IMR-90 (cell line): ENCODE measurements around the gene APEX1. TPM values are rescaled to one million over a fixed set of nuclear protein-coding genes. Genes with fewer than 3 reads are reported as not detected.

Experiments
- ATAC-seq: fragments of 200-7000 bp; cut with Tn5 transposase; 2 replicates; pipeline ENCODE4 v1.9.1; 2020; ENCODE audit warnings: low read depth, mild to moderate bottlenecking, moderate library complexity
- BruUV-seq: library from RNA; stranded (reverse); fragments of 400-500 nt; replicated peaks from 2 replicates; lab custom pipeline; 2021; lab: Mats Ljungman, UMichigan
- CTCF ChIA-PET: fragments of 300-600 bp; formaldehyde crosslinking; extraction: SDS; loops from one replicate; lab custom pipeline; 2021; ENCODE audit warnings: antibody characterized with exemption; lab: Yijun Ruan, JAX
- POLR2A ChIA-PET: fragments of 300-600 bp; sonication (Branson Sonifier 250); formaldehyde crosslinking; loops from one replicate; lab custom pipeline; 2022; ENCODE audit warnings: antibody characterized with exemption; ENCODE audit not compliant: unreplicated experiment; lab: Charles Lee
- DNase-seq: peaks from one replicate; pipeline ENCODE4 v3.0.0; 2013
- H2AFZ ChIP-seq: replicated peaks from 2 replicates; pipeline ENCODE3; 2013; ENCODE audit warnings: low read length, mild to moderate bottlenecking; ENCODE audit not compliant: poor library complexity
- H2AK5ac ChIP-seq: 2 replicates; pipeline ENCODE4 v1.6.1; 2013; ENCODE audit warnings: low read depth, low read length, inconsistent platforms
- H2AK9ac ChIP-seq: replicated peaks from 2 replicates; pipeline ENCODE3; 2013; ENCODE audit warnings: mild to moderate bottlenecking, low read depth, low read length, moderate library complexity; ENCODE audit not compliant: poor library complexity
- H2BK120ac ChIP-seq: 2 replicates; pipeline ENCODE4 v1.6.1; 2013; ENCODE audit warnings: low read depth, low read length, inconsistent platforms
- H2BK15ac ChIP-seq: 3 replicates; pipeline ENCODE4 v1.6.1; 2013; ENCODE audit warnings: low read depth, low read length, inconsistent platforms
- H2BK20ac ChIP-seq: 2 replicates; pipeline ENCODE4 v1.6.1; 2013; ENCODE audit warnings: low read depth, mild to moderate bottlenecking, inconsistent platforms, low read length, moderate library complexity
- H2BK5ac ChIP-seq: 2 replicates; pipeline ENCODE4 v1.6.1; 2013; ENCODE audit warnings: mild to moderate bottlenecking, low read depth, low read length, inconsistent platforms; ENCODE audit not compliant: poor library complexity, severe bottlenecking
- H3K14ac ChIP-seq: replicated peaks from 2 replicates; pipeline ENCODE4 v1.6.1; 2013; ENCODE audit warnings: low read depth, low read length, inconsistent platforms
- H3K18ac ChIP-seq: 2 replicates; pipeline ENCODE4 v1.6.1; 2013; ENCODE audit warnings: low read depth, low read length, control low read depth
- H3K23ac ChIP-seq: 2 replicates; pipeline ENCODE4 v1.6.1; 2013; ENCODE audit warnings: low read depth, low read length, inconsistent platforms
- H3K27ac ChIP-seq: 2 replicates; pipeline ENCODE4 v1.5.1; 2013; ENCODE audit warnings: mild to moderate bottlenecking, control low read depth, low read length; ENCODE audit not compliant: insufficient read depth
- H3K27me3 ChIP-seq: 2 replicates; pipeline ENCODE4 v1.6.1; 2013; ENCODE audit warnings: low read length; ENCODE audit not compliant: control insufficient read depth, insufficient read depth
- H3K36me3 ChIP-seq: 2 replicates; pipeline ENCODE4 v1.6.1; 2013; ENCODE audit warnings: low read length, mixed read lengths; ENCODE audit not compliant: control insufficient read depth, insufficient read depth
- H3K4ac ChIP-seq: 2 replicates; pipeline ENCODE4 v1.6.1; 2013; ENCODE audit warnings: low read depth, low read length, inconsistent platforms
- H3K4me1 ChIP-seq: 2 replicates; pipeline ENCODE4 v1.6.1; 2013; ENCODE audit warnings: low read length, mixed read lengths; ENCODE audit not compliant: control insufficient read depth, insufficient read depth
- H3K4me2 ChIP-seq: 2 replicates; pipeline ENCODE4 v1.6.1; 2013; ENCODE audit warnings: low read depth, mild to moderate bottlenecking, control low read depth, low read length, moderate library complexity
- H3K4me3 ChIP-seq: 2 replicates; pipeline ENCODE4 v1.5.1; 2013; ENCODE audit warnings: low read depth, mild to moderate bottlenecking, control low read depth, low read length, moderate library complexity; ENCODE audit not compliant: insufficient read depth
- H3K56ac ChIP-seq: 2 replicates; pipeline ENCODE4 v1.6.1; 2013; ENCODE audit warnings: low read length, inconsistent platforms; ENCODE audit not compliant: insufficient read depth; ENCODE audit errors: extremely low read depth
- H3K79me1 ChIP-seq, 2 experiments: 2 replicates each; pipeline ENCODE4 v1.6.1; 2013; ENCODE audit warnings: low read length in 2 of 2, inconsistent platforms in 1 of 2, low read depth in 1 of 2
- H3K9ac ChIP-seq: 2 replicates; pipeline ENCODE4 v1.6.1; 2013; ENCODE audit warnings: low read depth, low read length, control low read depth
- H3K9me1 ChIP-seq: 2 replicates; pipeline ENCODE4 v1.6.1; 2013; ENCODE audit warnings: low read length, inconsistent platforms; ENCODE audit not compliant: insufficient read depth
- H3K9me3 ChIP-seq: 2 replicates; pipeline ENCODE4 v1.6.1; 2013; ENCODE audit warnings: low read length; ENCODE audit not compliant: control insufficient read depth, insufficient read depth
- H4K20me1 ChIP-seq: 2 replicates; pipeline ENCODE4 v1.6.1; 2013; ENCODE audit warnings: low read length, inconsistent platforms; ENCODE audit not compliant: insufficient read depth
- H4K5ac ChIP-seq: 2 replicates; pipeline ENCODE4 v1.6.1; 2013; ENCODE audit warnings: mild to moderate bottlenecking, low read depth, low read length, control low read depth
- H4K8ac ChIP-seq, 2 experiments: 2 replicates each; pipeline ENCODE4 v1.6.1; 2013; ENCODE audit warnings: low read depth in 2 of 2, low read length in 2 of 2, control low read depth in 1 of 2, inconsistent platforms in 1 of 2
- H4K91ac ChIP-seq: 2 replicates; pipeline ENCODE4 v1.6.1; 2013; ENCODE audit warnings: low read depth, low read length, inconsistent platforms; ENCODE audit not compliant: insufficient read depth
- CEBPB ChIP-seq: IDR thresholded peaks from 2 replicates; pipeline ENCODE4 v1.6.1; 2012; ENCODE audit warnings: low read depth, low read length, improper control_type of control experiment
- NFE2L2 ChIP-seq: fragments of 150-350 bp; IDR thresholded peaks from 2 replicates; pipeline ENCODE4 v1.6.1; 2016; ENCODE audit warnings: low read depth, mild to moderate bottlenecking, low read length
- WGBS, 2 experiments: methylation state at CpG; one replicate each; pipeline versions ENCODE4 v1.1.5 to v1.1.7; 2013; ENCODE audit warnings: missing lambda C conversion rate in 2 of 2; ENCODE audit not compliant: insufficient read length in 1 of 2; ENCODE audit errors: extremely low coverage in 2 of 2; 5-methylcytosine and 5-hydroxymethylcytosine counted together
- dilution Hi-C: fragments of 300-500 bp; cut with HindIII; formaldehyde crosslinking; loops from one replicate; pipeline ENCODE4 v1.14.3; 2018; ENCODE audit warnings: low sequenced_read_pairs; ENCODE audit not compliant: unreplicated experiment
- in situ Hi-C: fragments of 300-500 bp; cut with MboI; formaldehyde crosslinking; loops from 3 replicates; pipeline ENCODE4 v1.14.3; 2019; ENCODE audit warnings: low sequenced_read_pairs, inconsistent platforms, mixed read lengths
- intact Hi-C: fragments of 100-400 bp; cut with micrococcal nuclease; formaldehyde crosslinking; loops from 2 replicates; pipeline ENCODE4 v1.10.0; 2022
- polyA plus RNA-seq, 3 experiments: library from polyadenylated mRNA; depleted of rRNA; stranded (reverse); fragments of >200 nt; gene quantifications; 2 replicates each; pipeline ENCODE4 v1.2.3, GENCODE V29; 2012; ENCODE audit warnings: low replicate concordance in 1 of 3
- total RNA-seq: library from RNA; depleted of rRNA; stranded (reverse); fragments of >200 nt; gene quantifications from 2 replicates; pipeline ENCODE4 v1.2.3, GENCODE V29; 2012

Gene APEX1
- total and polyA plus RNA-seq, 2 of the 4 experiments (the other 2 are of a cell fraction) = 125 to 241 TPM

- Histone ChIP-seq H3K4me2 (no peak overlapping the region), H2BK120ac (no peak overlapping the region), H3K14ac (no peak overlapping the region; the same call in 1 of the 2 replicates), H2AK9ac (no peak overlapping the region), H3K18ac (no peak overlapping the region), H4K8ac (peak overlapping the region; percentile 8 to 52; a peak in 3 of 4 replicates), H3K36me3 (peaks cover 10% of the 10 kb centered on the region), H2BK20ac (no peak overlapping the region), H3K4me3 (no peak overlapping the region), H3K56ac (no peak overlapping the region), H3K9ac (no peak overlapping the region), H2BK15ac (0 out of 3 replicates have a peak overlapping the region, but pooled peaks have one; percentile 27), H3K27ac (no peak overlapping the region), H4K5ac (no peak overlapping the region), H3K23ac (no peak overlapping the region), H3K9me3 (no peaks in the 10 kb centered on the region), H2BK5ac (peak overlapping the region; percentile 2), H2AFZ (peak overlapping the region; percentile 72), H3K27me3 (no peaks in the 10 kb centered on the region), H2AK5ac (no peak overlapping the region), H3K4ac (no peak overlapping the region), H4K91ac (no peak overlapping the region; the same call in 1 of the 2 replicates), H4K20me1 (no peaks in the 10 kb centered on the region), H3K79me1 (no peaks in the 10 kb centered on the region), H3K4me1 (no peaks in the 10 kb centered on the region), H3K9me1 (no peaks in the 10 kb centered on the region; the same call in 1 of the 2 replicates)
- WGBS, 2 experiments = no CpG with 5 or more reads among the region's 1 CpG
- BruUV-seq = no TSS peak
- intact Hi-C loops (no loop called here), in situ Hi-C loops (no loop called here), dilution Hi-C loops (no loop called here)
- DNase-seq (peak; percentile 73), ATAC-seq (peak; percentile 77)
- ChIA-PET CTCF (no interaction called here), POLR2A (no interaction called here)
- TF ChIP-seq CEBPB = peak; percentile 30; the same call in 1 of the 2 replicates
- TF ChIP-seq NFE2L2 = no peak
Observed at GRCh38 chr14:20477211-20477876, 22.3 kb downstream of the APEX1 start.
